B cell (primary cell): Measurements from ENCODE around the gene FRMD4A.

Experiments
- CTCF ChIP-seq: fragments of 200-600 bp; IDR thresholded peaks from one replicate; pipeline ENCODE4 v1.8.0; 2022; ENCODE audit warnings: antibody characterized with exemption, mild to moderate bottlenecking
- EZH2 ChIP-seq: IDR thresholded peaks from 2 replicates; pipeline ENCODE4 v1.6.1; 2012; ENCODE audit warnings: borderline replicate concordance, low read depth, mild to moderate bottlenecking, moderate library complexity, low read length; ENCODE audit not compliant: insufficient read depth, poor library complexity, severe bottlenecking

GRCh38 chr10:13955409-13956068 lies 375.2 kb downstream of the FRMD4A start:
- TF ChIP-seq EZH2, result no peak
- no peak for TF ChIP-seq CTCF
